ENCODE measurements around the gene DUOXA1.

Gene DUOXA1

DNA sequence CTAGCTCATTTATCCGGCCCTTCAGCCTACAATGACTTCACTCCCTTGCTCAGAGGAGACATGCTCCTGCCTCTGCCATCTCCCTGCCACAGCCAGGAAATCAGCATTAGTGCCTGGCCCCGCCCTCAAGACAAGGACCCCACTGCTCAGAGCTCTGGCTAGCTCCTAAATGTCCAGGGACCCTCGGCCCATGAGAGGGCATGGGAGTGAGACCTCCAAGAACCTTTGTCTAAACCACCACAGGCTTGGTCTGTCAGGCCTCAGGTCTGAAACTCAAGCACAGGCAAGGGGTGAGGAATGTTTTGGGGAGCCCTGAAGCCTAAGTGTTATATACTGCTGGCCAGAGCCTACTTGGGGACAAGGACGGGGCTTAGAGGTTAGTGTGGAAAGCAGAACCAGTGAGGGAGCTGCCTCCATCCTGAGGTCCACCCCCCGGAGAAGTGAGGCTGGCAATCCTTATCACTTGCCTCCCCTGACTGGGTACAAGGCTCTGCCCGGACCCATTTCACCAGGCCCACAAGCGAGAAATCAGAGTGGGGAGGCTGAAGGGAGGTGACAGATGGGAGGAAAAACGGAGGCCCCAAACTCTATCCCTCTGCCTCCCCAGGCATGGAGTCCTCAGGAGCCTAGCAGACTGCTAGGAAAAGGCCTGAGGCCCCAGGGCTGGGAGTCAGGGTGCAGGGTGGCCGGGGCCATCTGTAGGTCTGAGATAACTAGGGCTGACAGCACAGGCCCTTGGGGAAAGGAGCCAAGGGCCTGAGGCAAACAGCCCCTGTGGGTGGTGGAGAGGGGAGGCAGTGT is 39.3 kb upstream of the DUOXA1 start:
- no peak overlapping the region for H3K27ac ChIP-seq
- TF ChIP-seq, protein P1, sequence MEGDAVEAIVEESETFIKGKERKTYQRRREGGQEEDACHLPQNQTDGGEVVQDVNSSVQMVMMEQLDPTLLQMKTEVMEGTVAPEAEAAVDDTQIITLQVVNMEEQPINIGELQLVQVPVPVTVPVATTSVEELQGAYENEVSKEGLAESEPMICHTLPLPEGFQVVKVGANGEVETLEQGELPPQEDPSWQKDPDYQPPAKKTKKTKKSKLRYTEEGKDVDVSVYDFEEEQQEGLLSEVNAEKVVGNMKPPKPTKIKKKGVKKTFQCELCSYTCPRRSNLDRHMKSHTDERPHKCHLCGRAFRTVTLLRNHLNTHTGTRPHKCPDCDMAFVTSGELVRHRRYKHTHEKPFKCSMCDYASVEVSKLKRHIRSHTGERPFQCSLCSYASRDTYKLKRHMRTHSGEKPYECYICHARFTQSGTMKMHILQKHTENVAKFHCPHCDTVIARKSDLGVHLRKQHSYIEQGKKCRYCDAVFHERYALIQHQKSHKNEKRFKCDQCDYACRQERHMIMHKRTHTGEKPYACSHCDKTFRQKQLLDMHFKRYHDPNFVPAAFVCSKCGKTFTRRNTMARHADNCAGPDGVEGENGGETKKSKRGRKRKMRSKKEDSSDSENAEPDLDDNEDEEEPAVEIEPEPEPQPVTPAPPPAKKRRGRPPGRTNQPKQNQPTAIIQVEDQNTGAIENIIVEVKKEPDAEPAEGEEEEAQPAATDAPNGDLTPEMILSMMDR (conservative IDR thresholded peaks at IDR 0.05): no peak
- no peak for TF ChIP-seq ZFX (IDR thresholded peaks at IDR 0.05)

- TF ChIP-seq ZFX (IDR thresholded peaks at IDR 0.05): no peak
- TF ChIP-seq, protein P1 (conservative IDR thresholded peaks at IDR 0.05): no peak
- no peak overlapping the region; the same call in 1 of the 2 replicates for H3K27ac ChIP-seq
Measured at GRCh38 chr15:45168286-45168685, 38.6 kb upstream of the DUOXA1 start.

DNA sequence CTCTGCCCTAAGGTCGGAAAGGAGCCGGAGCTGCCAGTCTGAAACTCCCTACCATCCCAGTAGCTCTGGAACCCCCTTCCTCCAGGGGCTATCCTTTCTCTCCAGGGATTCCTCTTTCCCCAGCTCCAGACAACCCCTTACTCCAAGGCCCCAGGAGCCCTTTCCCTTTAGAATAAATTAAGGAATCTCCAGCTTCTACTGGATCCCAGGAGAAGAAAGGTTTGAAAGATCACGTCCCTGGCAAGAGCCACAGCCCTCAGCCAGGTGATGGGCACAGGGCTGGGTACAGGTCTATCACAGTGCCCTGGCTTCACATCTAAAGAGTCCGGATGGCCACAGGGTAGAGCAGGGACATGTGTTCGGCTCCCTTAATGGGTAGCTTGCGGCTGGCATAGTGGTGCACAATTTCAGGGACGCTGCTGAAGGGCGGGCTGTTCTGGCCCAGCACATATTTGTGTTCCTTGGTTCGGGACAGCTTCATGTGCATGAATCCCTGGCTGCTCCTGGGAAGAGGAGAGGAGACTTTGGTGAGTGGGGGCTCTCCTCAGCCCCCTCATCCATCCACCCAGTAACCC is 38.0 kb upstream of the DUOXA1 start:
- TF ChIP-seq, protein P1 (conservative IDR thresholded peaks at IDR 0.05): no peak
- no peak for TF ChIP-seq ZFX (IDR thresholded peaks at IDR 0.05)
- H3K27ac ChIP-seq: peak overlapping the region; percentile 75

DNA sequence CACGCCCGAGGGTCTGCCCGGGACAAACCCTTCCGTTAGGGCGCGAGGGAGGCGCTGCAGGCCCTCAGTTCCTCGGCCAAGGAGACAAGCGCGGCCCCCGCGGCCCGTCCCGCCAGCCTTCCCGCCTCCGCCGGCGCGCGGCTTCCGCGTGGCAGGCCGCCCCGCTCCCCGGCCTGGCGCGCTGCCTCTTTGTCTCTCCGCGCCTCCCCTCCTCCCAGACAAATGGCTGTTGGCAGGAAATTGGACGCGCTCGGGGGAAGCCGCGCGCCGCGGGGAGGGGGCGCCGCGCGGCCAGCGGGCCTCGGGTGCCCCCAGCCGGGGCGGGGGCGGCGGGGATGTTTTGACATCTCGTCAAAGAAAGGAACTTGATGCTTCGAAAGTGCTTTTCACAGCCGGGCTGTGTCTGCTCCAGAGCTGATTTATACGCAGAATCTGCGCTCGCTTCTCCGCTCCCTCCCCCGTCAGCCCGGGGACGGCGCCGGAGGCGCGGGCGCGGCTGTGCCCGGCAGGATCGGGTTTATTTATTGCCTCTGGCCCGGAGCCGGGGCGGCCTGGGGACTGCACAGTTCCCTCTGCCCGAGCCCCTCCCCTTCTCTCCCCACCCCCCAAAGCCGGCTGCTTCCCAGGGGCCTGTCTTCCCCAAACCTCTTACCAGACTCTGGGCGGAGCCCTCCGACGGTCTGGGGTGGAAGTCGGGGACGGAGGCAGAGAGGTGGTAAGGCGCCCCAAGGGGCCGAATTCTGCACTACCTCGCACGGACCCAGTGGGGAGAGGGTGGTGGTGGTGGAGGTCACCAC is 37.4 kb upstream of the DUOXA1 start:
- H3K27ac ChIP-seq: peak overlapping the region; percentile 75
- peak; percentile 97; the same call in 1 of the 2 replicates for TF ChIP-seq ZFX (IDR thresholded peaks at IDR 0.05)
- TF ChIP-seq, protein P1 (conservative IDR thresholded peaks at IDR 0.05): no peak; the same call in 1 of the 2 replicates

- TF ChIP-seq, protein P1 (conservative IDR thresholded peaks at IDR 0.05): no peak
- TF ChIP-seq ZFX (IDR thresholded peaks at IDR 0.05): no peak
- H3K27ac ChIP-seq: no peak overlapping the region
Measured at GRCh38 chr15:45165536-45165935, 35.9 kb upstream of the DUOXA1 start.

DNA sequence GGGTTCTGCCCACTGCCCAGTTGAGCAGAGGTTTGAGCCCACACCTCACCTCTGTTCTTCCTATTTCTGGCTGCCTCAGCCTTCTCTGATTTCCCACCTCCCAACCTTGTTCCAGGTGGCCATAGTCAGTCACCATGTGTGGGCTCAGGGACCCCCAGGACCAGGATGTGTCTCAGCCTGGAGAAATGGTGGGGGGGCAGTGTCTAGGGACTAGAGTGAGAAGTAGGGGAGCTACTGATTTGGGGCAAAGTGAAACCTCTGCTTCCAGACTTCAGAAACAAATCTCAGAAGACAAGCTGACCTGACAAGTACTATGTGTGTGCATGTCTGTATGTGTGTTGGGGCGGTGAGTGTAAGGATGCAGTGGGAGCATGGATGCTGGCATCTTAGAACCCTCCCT is 35.2 kb upstream of the DUOXA1 start:
- no peak overlapping the region for H3K27ac ChIP-seq
- no peak for TF ChIP-seq ZFX (IDR thresholded peaks at IDR 0.05)
- TF ChIP-seq, protein P1 (conservative IDR thresholded peaks at IDR 0.05): no peak

GRCh38 chr15:45163508-45163856 is 33.8 kb upstream of the DUOXA1 start:
- H3K27ac ChIP-seq: no peak overlapping the region
- TF ChIP-seq ZFX (IDR thresholded peaks at IDR 0.05): no peak
- TF ChIP-seq, protein P1 (conservative IDR thresholded peaks at IDR 0.05): no peak

All from C4-2B (cell line).